ENCODE measurements around the gene TUBB4A. TPM values are rescaled to one million over a fixed set of nuclear protein-coding genes. Genes with fewer than 3 reads are reported as not detected.

TUBB4A gene
- total and polyA plus RNA-seq, 9 donors, result 0.88 to 47.1 (median 3.2) TPM; not detected in 2

DNA sequence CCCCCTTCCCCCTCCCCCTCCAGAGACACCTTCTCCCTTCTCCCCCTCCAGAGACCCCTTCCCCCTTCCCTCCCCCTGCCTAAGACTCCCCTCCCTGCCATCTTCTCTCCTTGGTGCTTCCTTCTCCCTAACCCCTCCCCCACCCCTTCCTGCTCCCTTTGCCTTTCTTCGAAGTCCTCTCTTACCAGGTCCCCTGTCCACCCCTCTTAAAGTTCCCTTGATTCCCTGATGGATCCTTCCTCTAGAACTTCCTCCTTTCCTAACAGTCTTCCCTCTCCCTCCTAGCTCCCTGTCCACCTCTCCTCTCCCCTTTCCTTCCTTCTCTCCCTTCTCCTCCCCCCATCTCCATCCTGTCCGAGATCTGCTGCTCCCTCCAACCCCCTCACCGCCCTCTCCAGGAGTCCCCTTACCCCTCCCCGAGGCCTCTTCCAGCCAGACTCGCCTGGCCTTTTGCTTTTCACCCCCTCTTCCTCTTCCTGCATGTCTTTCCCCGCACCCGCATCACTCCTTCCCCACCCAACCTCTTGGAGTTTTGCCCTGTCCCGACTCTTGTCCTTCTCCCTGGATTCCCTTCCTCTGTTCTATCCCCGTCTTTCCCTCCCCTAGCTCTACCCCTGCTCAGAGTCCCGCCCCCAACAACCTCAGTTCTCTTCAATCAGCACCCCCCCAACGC is 31.8 kb upstream of the TUBB4A start:
- Histone ChIP-seq H3K9me3 (peaks cover 0 to 3% of the 10 kb centered on the region in 2 donors), H3K27ac (no peak overlapping the region), H3K36me3 (no peaks in the 10 kb centered on the region), H3K4me3 (no peak overlapping the region), H3K27me3 (no peaks in the 10 kb centered on the region), H3K4me1 (ENCODE audit: insufficient read depth) (peaks cover 6% of the 10 kb centered on the region)
- intact Hi-C loops (cut with DNase I), result no loop called here
- DNase-seq, result no peak
- 11 to 17% (median 15%) methylated on average over 11 of the region's 11 CpGs for WGBS, 3 donors
- no peak for TF ChIP-seq POLR2A (IDR thresholded peaks at IDR 0.05)
- TF ChIP-seq EP300 (IDR thresholded peaks at IDR 0.05), result no peak

DNA sequence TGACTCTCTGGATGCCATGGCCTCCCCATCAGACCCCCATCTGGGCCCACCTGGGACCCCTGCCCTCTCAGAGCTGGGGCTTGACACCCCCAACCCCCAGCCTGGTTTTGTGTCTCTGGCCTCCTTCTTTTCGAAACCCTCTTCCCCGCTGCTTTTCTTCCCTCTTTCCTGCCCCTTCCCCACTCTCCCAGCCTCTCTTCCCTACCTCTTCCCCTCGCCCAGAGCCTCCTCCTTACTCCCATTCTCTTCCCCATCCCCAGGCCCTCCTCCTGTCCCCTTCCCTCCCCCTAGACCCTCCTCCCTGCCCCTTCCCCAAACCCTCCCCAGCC is 30.9 kb upstream of the TUBB4A start:
- H3K4me1 ChIP-seq (ENCODE audit: insufficient read depth), result peaks cover 6% of the 10 kb centered on the region
- H3K36me3 ChIP-seq, result no peaks in the 10 kb centered on the region
- DNase-seq, result no peak
- peaks cover 0 to 3% of the 10 kb centered on the region in 2 donors for H3K9me3 ChIP-seq
- TF ChIP-seq EP300 (IDR thresholded peaks at IDR 0.05), result no peak
- H3K4me3 ChIP-seq, result no peak overlapping the region
- H3K27ac ChIP-seq, result no peak overlapping the region
- H3K27me3 ChIP-seq, result no peaks in the 10 kb centered on the region
- intact Hi-C loops (cut with DNase I), result no loop called here
- WGBS, 3 donors, result 38 to 55% (median 43%) methylated on average over 3 of the region's 3 CpGs

GRCh38 chr19:6532244-6532999 is 30.3 kb upstream of the TUBB4A start:
- intact Hi-C loops (cut with DNase I), result no loop called here
- H3K36me3 ChIP-seq, result no peaks in the 10 kb centered on the region
- TF ChIP-seq EP300 (IDR thresholded peaks at IDR 0.05) (no peak), CTCF (IDR thresholded peaks at IDR 0.05) (no peak), POLR2A (IDR thresholded peaks at IDR 0.05) (no peak)
- H3K4me1 ChIP-seq (ENCODE audit: insufficient read depth), result peaks cover 6% of the 10 kb centered on the region
- no peak for DNase-seq
- 43 to 51% (median 50%) methylated on average over 31 of the region's 31 CpGs for WGBS, 3 donors
- no peak overlapping the region for H3K4me3 ChIP-seq
- H3K9me3 ChIP-seq, result peaks cover 0 to 3% of the 10 kb centered on the region in 2 donors
- no peak overlapping the region for H3K27ac ChIP-seq
- no peaks in the 10 kb centered on the region for H3K27me3 ChIP-seq

- Histone ChIP-seq H3K27ac (no peak overlapping the region), H3K36me3 (no peaks in the 10 kb centered on the region), H3K4me3 (no peak overlapping the region), H3K4me1 (ENCODE audit: insufficient read depth) (peaks cover 6% of the 10 kb centered on the region), H3K9me3 (peaks cover 0 to 2% of the 10 kb centered on the region in 2 donors), H3K27me3 (no peaks in the 10 kb centered on the region)
- intact Hi-C loops (cut with DNase I), result no loop called here
- WGBS, 3 donors, result 48 to 64% (median 52%) methylated on average over 5 of the region's 5 CpGs
- DNase-seq, result no peak
- no peak for TF ChIP-seq POLR2A (IDR thresholded peaks at IDR 0.05)
- no peak for TF ChIP-seq CTCF (IDR thresholded peaks at IDR 0.05)
- TF ChIP-seq EP300 (IDR thresholded peaks at IDR 0.05), result no peak
These were observed 29.8 kb upstream of the TUBB4A start for GRCh38 chr19:6531956-6532243.

GRCh38 chr19:6531163-6531955 is 29.2 kb upstream of the TUBB4A start:
- no peaks in the 10 kb centered on the region for H3K36me3 ChIP-seq
- TF ChIP-seq CTCF (IDR thresholded peaks at IDR 0.05), result no peak
- TF ChIP-seq EP300 (IDR thresholded peaks at IDR 0.05), result no peak
- no peak for TF ChIP-seq POLR2A (IDR thresholded peaks at IDR 0.05)
- H3K27ac ChIP-seq, result no peak overlapping the region
- intact Hi-C loops (cut with DNase I), result no loop called here
- WGBS, 3 donors, result 10 to 14% (median 13%) methylated on average over 51 to 57 of the region's 57 CpGs
- H3K27me3 ChIP-seq, result no peaks in the 10 kb centered on the region
- no peaks in the 10 kb centered on the region for H3K9me3 ChIP-seq
- peak overlapping the region; percentile 40 for H3K4me3 ChIP-seq
- no peak for DNase-seq
- peaks cover 6% of the 10 kb centered on the region for H3K4me1 ChIP-seq (ENCODE audit: insufficient read depth)
